Activated naive CD8-positive, alpha-beta T cell treated with anti-CD3 and anti-CD28 coated beads, Interleukin-2, amount 10 ng/mL, durations not matched to agents 7 days and 5 days (primary cell): ENCODE measurements around the gene THSD4. TPM values are rescaled to one million over a fixed set of nuclear protein-coding genes. Genes with fewer than 3 reads are reported as not detected.

Source experiments
- ATAC-seq: fragments of 150-1000 bp; cut with Tn5 transposase; one replicate; pipeline ENCODE4 v1.10.0; 2021; ENCODE audit warnings: low read depth, moderate library complexity
- POLR2A ChIA-PET: fragments of 350-600 bp; sonication (Branson Sonifier 250); formaldehyde crosslinking; loops from one replicate; lab custom pipeline; 2021; ENCODE audit warnings: antibody characterized with exemption; lab: Charles Lee
- DNase-seq: peaks from one replicate; pipeline ENCODE4 v3.0.0; 2021
- H3K27ac Mint-ChIP-seq: one replicate; pipeline ENCODE4 v1.8.0; 2022; ENCODE audit warnings: mild to moderate bottlenecking, mixed read lengths
- H3K27me3 Mint-ChIP-seq: one replicate; pipeline ENCODE4 v1.8.0; 2022; ENCODE audit warnings: mild to moderate bottlenecking, moderate library complexity, mixed read lengths
- H3K36me3 Mint-ChIP-seq: one replicate; pipeline ENCODE4 v1.8.0; 2021; ENCODE audit warnings: mild to moderate bottlenecking, mixed read lengths
- H3K4me1 Mint-ChIP-seq: one replicate; pipeline ENCODE4 v1.8.0; 2021; ENCODE audit warnings: mixed read lengths
- H3K4me3 Mint-ChIP-seq: one replicate; pipeline ENCODE4 v1.8.0; 2022; ENCODE audit warnings: mild to moderate bottlenecking, moderate library complexity, mixed read lengths
- H3K9me3 Mint-ChIP-seq: one replicate; pipeline ENCODE4 v1.8.0; 2021; ENCODE audit warnings: mixed read lengths
- total RNA-seq, 2 experiments: library from RNA; stranded (reverse); gene quantifications; one replicate each; pipeline ENCODE4 v1.2.3, GENCODE V29; 2021

The THSD4 gene
- total RNA-seq, 2 experiments from 2014 or later, result not detected

GRCh38 chr15:71697236-71697635 is 582.0 kb downstream of the THSD4 start:
- H3K36me3 Mint-ChIP-seq, result no peaks in the 10 kb centered on the region
- DNase-seq, result no peak
- no peaks in the 10 kb centered on the region for H3K9me3 Mint-ChIP-seq
- H3K27me3 Mint-ChIP-seq, result peaks cover 7% of the 10 kb centered on the region
- H3K4me3 Mint-ChIP-seq, result no peak overlapping the region
- ATAC-seq, result no peak
- POLR2A ChIA-PET, result no interaction called here
- H3K27ac Mint-ChIP-seq, result no peak overlapping the region
- H3K4me1 Mint-ChIP-seq, result no peaks in the 10 kb centered on the region

DNA sequence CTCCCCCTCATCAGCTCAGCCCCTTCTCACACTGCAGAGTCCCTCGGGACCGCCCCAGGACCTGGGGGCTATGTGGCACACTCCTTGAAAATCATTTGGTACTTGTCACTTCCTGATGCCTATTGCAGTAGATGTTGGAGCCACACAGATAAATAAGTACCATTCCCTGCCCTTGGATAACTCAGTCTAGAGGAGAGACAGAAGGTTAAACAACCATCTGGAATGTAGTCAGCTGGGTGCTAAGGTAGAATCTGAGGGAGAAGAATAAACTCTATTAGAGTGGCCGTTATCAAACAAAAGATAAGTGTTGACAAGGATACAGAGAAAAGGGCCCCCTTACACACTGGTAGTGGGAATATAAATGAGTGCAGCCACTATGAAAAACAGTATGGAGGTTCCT is 582.8 kb downstream of the THSD4 start:
- Mint-ChIP-seq H3K27ac (no peak overlapping the region), H3K4me3 (no peak overlapping the region), H3K27me3 (peaks cover 7% of the 10 kb centered on the region), H3K9me3 (no peaks in the 10 kb centered on the region), H3K36me3 (no peaks in the 10 kb centered on the region), H3K4me1 (no peaks in the 10 kb centered on the region)
- DNase-seq (no peak), ATAC-seq (no peak)
- POLR2A ChIA-PET, result no interaction called here

DNA sequence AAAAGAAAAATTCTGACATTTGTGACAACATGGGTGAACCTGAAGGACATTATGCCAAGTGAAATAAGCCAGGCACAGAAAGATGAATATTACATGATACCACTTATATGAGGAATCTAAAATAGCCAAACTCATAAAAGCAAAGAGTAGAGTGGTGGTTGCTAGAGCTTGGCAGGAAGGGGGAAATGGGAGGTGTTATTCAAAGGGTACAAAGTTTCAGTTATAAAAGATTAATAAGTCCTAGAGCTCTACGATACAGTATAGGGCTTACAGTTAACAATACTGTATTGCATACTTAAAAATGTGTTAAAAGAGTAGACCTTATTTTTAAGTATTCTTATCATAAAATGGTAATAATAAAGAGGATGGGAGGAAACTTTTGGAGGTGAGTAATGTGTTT is 583.5 kb downstream of the THSD4 start:
- no peak for DNase-seq
- ATAC-seq, result no peak
- no peaks in the 10 kb centered on the region for H3K36me3 Mint-ChIP-seq
- no peak overlapping the region for H3K27ac Mint-ChIP-seq
- no peak overlapping the region for H3K4me3 Mint-ChIP-seq
- POLR2A ChIA-PET, result no interaction called here
- H3K27me3 Mint-ChIP-seq, result peaks cover 7% of the 10 kb centered on the region
- H3K9me3 Mint-ChIP-seq, result no peaks in the 10 kb centered on the region
- H3K4me1 Mint-ChIP-seq, result no peaks in the 10 kb centered on the region

- no peak overlapping the region for H3K4me3 Mint-ChIP-seq
- H3K36me3 Mint-ChIP-seq, result no peaks in the 10 kb centered on the region
- H3K27ac Mint-ChIP-seq, result no peak overlapping the region
- H3K27me3 Mint-ChIP-seq, result peaks cover 7% of the 10 kb centered on the region
- POLR2A ChIA-PET, result no interaction called here
- no peak for DNase-seq
- no peak for ATAC-seq
- no peaks in the 10 kb centered on the region for H3K9me3 Mint-ChIP-seq
- no peaks in the 10 kb centered on the region for H3K4me1 Mint-ChIP-seq
Observed at GRCh38 chr15:71699977-71700376, 584.7 kb downstream of the THSD4 start.

DNA sequence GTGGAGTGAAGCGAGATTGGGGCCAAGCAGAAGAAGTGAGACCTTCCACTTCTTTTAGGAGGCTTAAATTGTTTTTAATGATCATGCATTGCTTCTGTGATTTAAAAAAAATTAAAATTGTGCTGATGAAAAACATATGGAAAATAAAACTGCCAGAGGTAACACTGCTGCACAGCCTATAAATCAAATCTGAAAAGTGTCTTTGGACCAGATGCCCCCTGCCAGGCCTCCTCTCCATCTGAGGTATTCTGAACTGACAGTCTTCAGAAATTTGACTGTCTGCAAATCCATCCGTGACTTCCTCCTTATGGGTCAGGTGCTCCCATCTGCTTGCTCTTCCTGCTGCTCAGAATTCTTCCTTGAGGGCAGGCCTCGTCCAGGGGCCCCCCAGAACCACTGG is 586.5 kb downstream of the THSD4 start:
- Mint-ChIP-seq H3K4me3 (no peak overlapping the region), H3K36me3 (no peaks in the 10 kb centered on the region), H3K9me3 (no peaks in the 10 kb centered on the region), H3K27me3 (peaks cover 12% of the 10 kb centered on the region), H3K4me1 (no peaks in the 10 kb centered on the region), H3K27ac (no peak overlapping the region)
- ATAC-seq, result no peak
- DNase-seq, result no peak
- POLR2A ChIA-PET, result no interaction called here

DNA sequence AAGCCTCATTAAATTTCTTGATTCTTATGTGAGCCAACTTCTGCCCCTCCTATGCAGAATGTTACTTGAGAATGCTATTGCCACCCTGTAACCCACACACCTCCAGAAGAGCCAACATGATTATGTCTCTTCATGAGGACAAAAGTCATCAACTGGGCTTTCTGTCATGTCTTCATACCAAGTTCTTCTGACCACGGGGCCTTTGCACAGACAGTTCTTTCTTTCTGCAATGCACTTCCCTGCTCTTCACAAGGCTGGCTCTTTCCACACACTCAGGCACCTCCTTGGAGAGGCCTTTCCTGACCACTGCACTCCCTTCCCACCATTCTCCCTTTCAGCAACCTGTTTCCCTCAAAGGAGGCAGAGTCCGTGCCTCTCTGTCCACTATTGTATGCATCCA is 587.2 kb downstream of the THSD4 start:
- Mint-ChIP-seq H3K9me3 (no peaks in the 10 kb centered on the region), H3K27me3 (peaks cover 7% of the 10 kb centered on the region), H3K27ac (no peak overlapping the region), H3K36me3 (no peaks in the 10 kb centered on the region), H3K4me3 (no peak overlapping the region), H3K4me1 (no peaks in the 10 kb centered on the region)
- POLR2A ChIA-PET, result no interaction called here
- no peak for DNase-seq
- no peak for ATAC-seq

GRCh38 chr15:71705151-71705550 is 589.9 kb downstream of the THSD4 start:
- no peaks in the 10 kb centered on the region for H3K36me3 Mint-ChIP-seq
- ATAC-seq (no peak), DNase-seq (no peak)
- H3K27ac Mint-ChIP-seq, result no peak overlapping the region
- no peaks in the 10 kb centered on the region for H3K4me1 Mint-ChIP-seq
- POLR2A ChIA-PET, result no interaction called here
- peaks cover 7% of the 10 kb centered on the region for H3K27me3 Mint-ChIP-seq
- H3K4me3 Mint-ChIP-seq, result no peak overlapping the region
- H3K9me3 Mint-ChIP-seq, result no peaks in the 10 kb centered on the region

GRCh38 chr15:71706461-71707229 is 591.4 kb downstream of the THSD4 start:
- Mint-ChIP-seq H3K36me3 (no peaks in the 10 kb centered on the region), H3K27me3 (peaks cover 7% of the 10 kb centered on the region), H3K27ac (no peak overlapping the region), H3K9me3 (no peaks in the 10 kb centered on the region), H3K4me1 (no peaks in the 10 kb centered on the region), H3K4me3 (no peak overlapping the region)
- POLR2A ChIA-PET, result no interaction called here
- no peak for DNase-seq
- ATAC-seq, result no peak

GRCh38 chr15:71707230-71708050 is 592.2 kb downstream of the THSD4 start:
- POLR2A ChIA-PET, result no interaction called here
- no peaks in the 10 kb centered on the region for H3K9me3 Mint-ChIP-seq
- no peak for DNase-seq
- H3K4me1 Mint-ChIP-seq, result no peaks in the 10 kb centered on the region
- peaks cover 7% of the 10 kb centered on the region for H3K27me3 Mint-ChIP-seq
- no peak overlapping the region for H3K4me3 Mint-ChIP-seq
- no peaks in the 10 kb centered on the region for H3K36me3 Mint-ChIP-seq
- no peak overlapping the region for H3K27ac Mint-ChIP-seq
- no peak for ATAC-seq

- Mint-ChIP-seq H3K4me3 (no peak overlapping the region), H3K27ac (no peak overlapping the region), H3K36me3 (no peaks in the 10 kb centered on the region), H3K27me3 (peaks cover 7% of the 10 kb centered on the region), H3K9me3 (no peaks in the 10 kb centered on the region), H3K4me1 (no peaks in the 10 kb centered on the region)
- DNase-seq, result no peak
- no peak for ATAC-seq
- POLR2A ChIA-PET, result no interaction called here
Observed at GRCh38 chr15:71708051-71708429, 592.8 kb downstream of the THSD4 start.

DNA sequence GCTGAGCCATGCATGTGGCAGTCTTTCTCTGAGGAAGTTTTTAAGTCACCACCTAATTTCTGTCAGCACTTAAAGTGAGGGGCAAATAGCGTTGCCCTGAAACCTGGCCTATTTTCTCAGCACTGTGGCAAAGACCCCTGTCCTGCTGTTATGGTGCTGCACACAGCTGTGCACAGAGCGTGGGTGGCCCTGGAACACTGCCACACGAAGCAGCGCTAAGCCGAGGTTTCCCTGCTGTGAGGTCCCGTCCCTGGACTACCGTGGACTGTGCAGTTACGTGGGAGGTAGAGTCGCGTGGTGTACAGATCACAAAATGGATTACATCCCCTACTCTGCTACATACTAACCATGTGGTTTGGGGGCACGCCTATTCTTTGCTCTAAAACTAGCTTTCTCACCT is 593.5 kb downstream of the THSD4 start:
- Mint-ChIP-seq H3K4me1 (no peaks in the 10 kb centered on the region), H3K4me3 (no peak overlapping the region), H3K27me3 (peaks cover 7% of the 10 kb centered on the region), H3K9me3 (no peaks in the 10 kb centered on the region), H3K36me3 (no peaks in the 10 kb centered on the region), H3K27ac (no peak overlapping the region)
- no peak for DNase-seq
- no peak for ATAC-seq
- POLR2A ChIA-PET, result no interaction called here

DNA sequence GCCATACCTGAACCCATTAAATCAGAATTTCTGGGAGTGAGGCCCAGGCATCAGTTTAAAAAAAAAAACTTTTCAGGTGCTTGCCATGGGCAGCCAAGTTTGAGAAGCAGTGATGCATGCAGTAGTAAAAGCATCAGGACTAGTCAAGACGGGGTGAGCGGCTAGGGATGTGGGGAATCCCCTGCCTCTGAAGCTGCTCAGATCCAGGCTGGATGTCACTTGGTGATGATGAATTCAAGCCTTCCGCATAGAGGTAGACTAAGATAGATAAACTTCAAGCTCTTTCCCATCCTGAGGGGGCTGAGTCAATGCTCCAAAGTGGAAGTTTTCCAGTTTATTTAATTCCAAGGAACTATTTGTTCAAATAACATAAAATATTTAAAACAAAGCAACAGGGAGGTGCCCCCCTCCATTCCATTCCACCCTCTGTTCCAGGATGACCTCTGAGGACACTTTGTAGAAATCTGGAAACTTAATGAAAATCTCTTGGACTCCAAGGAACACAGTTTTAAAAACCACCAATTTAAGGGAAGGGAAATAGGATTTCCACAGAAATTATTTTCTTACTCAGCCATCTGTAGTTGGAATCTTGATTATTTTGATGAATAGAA is 594.6 kb downstream of the THSD4 start:
- Mint-ChIP-seq H3K36me3 (no peaks in the 10 kb centered on the region), H3K9me3 (no peaks in the 10 kb centered on the region), H3K4me1 (no peaks in the 10 kb centered on the region), H3K4me3 (no peak overlapping the region), H3K27ac (no peak overlapping the region), H3K27me3 (peaks cover 7% of the 10 kb centered on the region)
- DNase-seq (no peak), ATAC-seq (no peak)
- POLR2A ChIA-PET, result no interaction called here

DNA sequence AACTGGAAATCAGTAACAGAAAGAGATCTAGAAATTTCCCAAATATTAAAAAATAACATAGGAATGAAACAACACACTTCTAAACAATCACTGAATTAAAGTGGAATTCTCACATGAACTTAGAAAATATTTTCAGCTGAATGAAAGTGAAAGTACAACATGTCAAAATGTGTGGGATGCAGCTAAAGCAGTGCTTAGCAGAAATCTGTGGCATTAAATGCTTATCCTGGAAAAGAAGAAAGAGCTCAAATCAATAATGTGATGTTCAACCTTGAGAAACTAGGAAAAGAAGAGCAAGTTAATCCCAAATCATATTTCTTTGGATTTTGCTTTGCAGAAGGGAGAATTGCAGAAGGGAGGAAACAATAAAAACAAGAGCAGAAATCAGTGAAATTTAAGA is 596.9 kb downstream of the THSD4 start:
- ATAC-seq, result no peak
- no peak for DNase-seq
- no peaks in the 10 kb centered on the region for H3K4me1 Mint-ChIP-seq
- H3K36me3 Mint-ChIP-seq, result no peaks in the 10 kb centered on the region
- no peak overlapping the region for H3K4me3 Mint-ChIP-seq
- POLR2A ChIA-PET, result no interaction called here
- H3K27ac Mint-ChIP-seq, result no peak overlapping the region
- H3K9me3 Mint-ChIP-seq, result no peaks in the 10 kb centered on the region
- H3K27me3 Mint-ChIP-seq, result peaks cover 2% of the 10 kb centered on the region
